Activated T-cell treated with anti-CD3 and anti-CD28 coated beads, Interleukin-2, amount 50 U/mL, for 4 hours (primary cell): ENCODE data around the gene MAST4. TPM values are rescaled to one million over a fixed set of nuclear protein-coding genes. Genes with fewer than 3 reads are reported as not detected.

Source experiments
- ATAC-seq, 2 donors: fragments of 200-7000 bp; cut with Tn5 transposase; one replicate each; pipeline ENCODE4 v1.10.0; 2021
- DNase-seq: peaks from one replicate; pipeline ENCODE4 v3.0.0-alpha.2; 2020
- H3K27me3 Mint-ChIP-seq: one replicate; pipeline ENCODE4 v1.8.0; 2021; ENCODE audit warnings: low read depth, mixed read lengths
- H3K36me3 Mint-ChIP-seq: one replicate; pipeline ENCODE4 v1.8.0; 2022; ENCODE audit warnings: mixed read lengths; ENCODE audit not compliant: insufficient read depth
- H3K4me1 Mint-ChIP-seq: one replicate; pipeline ENCODE4 v1.8.0; 2021; ENCODE audit warnings: low read depth, mixed read lengths
- H3K4me3 Mint-ChIP-seq: one replicate; pipeline ENCODE4 v1.8.0; 2021; ENCODE audit warnings: mild to moderate bottlenecking, moderate library complexity, mixed read lengths
- H3K9me3 Mint-ChIP-seq: one replicate; pipeline ENCODE4 v1.8.0; 2021; ENCODE audit warnings: mixed read lengths
- total RNA-seq, 3 donors: library from RNA; stranded (reverse); gene quantifications; one replicate each; pipeline ENCODE4 v1.2.1, GENCODE V29; 2021

Gene MAST4
- total RNA-seq, 3 donors from 2014 or later = 9.5 to 16.5 (median 15.5) TPM

- Mint-ChIP-seq H3K27me3 (no peaks in the 10 kb centered on the region), H3K9me3 (no peaks in the 10 kb centered on the region), H3K4me1 (peaks cover 12% of the 10 kb centered on the region), H3K4me3 (no peak overlapping the region), H3K36me3 (peaks cover 43% of the 10 kb centered on the region)
- DNase-seq = no peak
- no peak for ATAC-seq
Measured at GRCh38 chr5:67095346-67096171, 499.4 kb downstream of the MAST4 start.

DNA sequence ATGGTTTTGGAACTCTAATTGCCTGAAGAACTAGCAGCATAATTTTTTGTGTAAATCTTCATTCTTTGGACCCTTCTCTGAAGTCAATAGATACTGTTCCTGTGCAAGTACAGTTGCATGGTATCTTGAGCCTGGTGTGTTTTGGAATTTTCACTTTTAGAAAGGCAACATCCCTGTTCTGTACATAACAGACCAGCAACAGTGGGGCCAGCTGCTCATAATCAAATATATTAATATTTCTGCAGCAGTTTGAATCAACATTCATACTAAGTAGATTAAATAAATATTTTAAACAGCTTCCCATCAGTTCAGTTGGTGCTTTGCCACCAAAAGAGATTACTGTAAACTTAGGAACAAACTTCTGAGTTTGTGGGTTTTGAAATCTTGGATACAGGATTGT, 502.5 kb downstream of the MAST4 start:
- Mint-ChIP-seq H3K27me3 (no peaks in the 10 kb centered on the region), H3K4me1 (peaks cover 16% of the 10 kb centered on the region), H3K36me3 (peaks cover 45% of the 10 kb centered on the region), H3K9me3 (no peaks in the 10 kb centered on the region), H3K4me3 (no peak overlapping the region)
- no peak for ATAC-seq
- DNase-seq = no peak

- DNase-seq (no peak), ATAC-seq (peak; percentile 37 to 41)
- Mint-ChIP-seq H3K9me3 (no peaks in the 10 kb centered on the region), H3K27me3 (no peaks in the 10 kb centered on the region), H3K4me3 (peak overlapping the region; percentile 37), H3K4me1 (peaks cover 16% of the 10 kb centered on the region), H3K36me3 (peaks cover 53% of the 10 kb centered on the region)
Measured at GRCh38 chr5:67100301-67100700, 504.1 kb downstream of the MAST4 start.

GRCh38 chr5:67102708-67103107, 506.5 kb downstream of the MAST4 start:
- Mint-ChIP-seq H3K36me3 (peaks cover 52% of the 10 kb centered on the region), H3K9me3 (no peaks in the 10 kb centered on the region), H3K4me3 (no peak overlapping the region), H3K4me1 (peaks cover 16% of the 10 kb centered on the region), H3K27me3 (no peaks in the 10 kb centered on the region)
- ATAC-seq (no peak), DNase-seq (no peak)

DNA sequence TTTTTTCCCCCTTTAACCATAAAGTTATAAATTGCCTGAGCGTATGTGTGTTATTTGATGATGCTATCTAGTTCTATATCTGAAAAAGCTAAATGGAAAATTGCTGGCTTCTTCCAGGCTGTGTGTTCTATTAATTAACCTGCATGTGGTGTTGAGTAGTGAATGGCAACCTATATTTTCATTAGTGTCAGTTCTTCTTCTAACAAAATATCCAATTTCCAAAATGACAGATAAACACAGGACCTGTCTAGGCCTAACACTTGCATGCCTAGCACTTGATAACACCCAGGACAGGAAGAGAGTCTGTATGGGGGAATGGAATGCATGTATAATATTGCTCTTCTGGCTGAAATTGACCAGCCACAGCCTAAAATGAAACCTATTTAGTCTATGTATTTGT, 508.7 kb downstream of the MAST4 start:
- DNase-seq = no peak

GRCh38 chr5:67105270-67105669, 509.1 kb downstream of the MAST4 start:
- ATAC-seq = no peak
- peaks cover 6% of the 10 kb centered on the region for H3K4me1 Mint-ChIP-seq
- no peak for DNase-seq
- no peaks in the 10 kb centered on the region for H3K9me3 Mint-ChIP-seq
- H3K36me3 Mint-ChIP-seq = peaks cover 51% of the 10 kb centered on the region
- no peaks in the 10 kb centered on the region for H3K27me3 Mint-ChIP-seq
- no peak overlapping the region for H3K4me3 Mint-ChIP-seq

More for the DNA sequence above, 508.7 kb downstream of the MAST4 start:
- Mint-ChIP-seq H3K27me3 (no peaks in the 10 kb centered on the region), H3K4me1 (peaks cover 10% of the 10 kb centered on the region), H3K9me3 (no peaks in the 10 kb centered on the region), H3K4me3 (no peak overlapping the region), H3K36me3 (peaks cover 51% of the 10 kb centered on the region)
- ATAC-seq = no peak

- H3K36me3 Mint-ChIP-seq = peaks cover 52% of the 10 kb centered on the region
- no peaks in the 10 kb centered on the region for H3K4me1 Mint-ChIP-seq
- DNase-seq (no peak), ATAC-seq (no peak)
- H3K9me3 Mint-ChIP-seq = no peaks in the 10 kb centered on the region
- H3K4me3 Mint-ChIP-seq = no peak overlapping the region
- no peaks in the 10 kb centered on the region for H3K27me3 Mint-ChIP-seq
Measured at GRCh38 chr5:67106626-67107342, 510.6 kb downstream of the MAST4 start.

GRCh38 chr5:67111779-67112178, 515.6 kb downstream of the MAST4 start:
- Mint-ChIP-seq H3K9me3 (no peaks in the 10 kb centered on the region), H3K27me3 (no peaks in the 10 kb centered on the region)

GRCh38 chr5:67115246-67115645, 519.1 kb downstream of the MAST4 start:
- Mint-ChIP-seq H3K36me3 (peaks cover 40% of the 10 kb centered on the region), H3K27me3 (no peaks in the 10 kb centered on the region), H3K4me3 (no peak overlapping the region), H3K4me1 (no peaks in the 10 kb centered on the region), H3K9me3 (no peaks in the 10 kb centered on the region)
- ATAC-seq (no peak), DNase-seq (no peak)

More at GRCh38 chr5:67111779-67112178, 515.6 kb downstream of the MAST4 start:
- peaks cover 33% of the 10 kb centered on the region for H3K36me3 Mint-ChIP-seq
- no peak for DNase-seq
- H3K4me3 Mint-ChIP-seq = no peak overlapping the region
- H3K4me1 Mint-ChIP-seq = no peaks in the 10 kb centered on the region
- ATAC-seq = no peak

- Mint-ChIP-seq H3K4me1 (no peaks in the 10 kb centered on the region), H3K27me3 (no peaks in the 10 kb centered on the region), H3K4me3 (no peak overlapping the region), H3K36me3 (peaks cover 37% of the 10 kb centered on the region), H3K9me3 (no peaks in the 10 kb centered on the region)
- ATAC-seq (no peak), DNase-seq (no peak)
Measured at GRCh38 chr5:67115817-67116216, 519.6 kb downstream of the MAST4 start.

- DNase-seq (no peak), ATAC-seq (no peak)
- H3K27me3 Mint-ChIP-seq = no peaks in the 10 kb centered on the region
- H3K4me1 Mint-ChIP-seq = no peaks in the 10 kb centered on the region
- H3K4me3 Mint-ChIP-seq = no peak overlapping the region
- peaks cover 34% of the 10 kb centered on the region for H3K36me3 Mint-ChIP-seq
- H3K9me3 Mint-ChIP-seq = no peaks in the 10 kb centered on the region
Measured at GRCh38 chr5:67118050-67118620, 521.9 kb downstream of the MAST4 start.

GRCh38 chr5:67119010-67119409, 522.8 kb downstream of the MAST4 start:
- H3K27me3 Mint-ChIP-seq = no peaks in the 10 kb centered on the region
- peaks cover 33% of the 10 kb centered on the region for H3K36me3 Mint-ChIP-seq
- ATAC-seq (no peak), DNase-seq (no peak)
- H3K4me3 Mint-ChIP-seq = no peak overlapping the region
- no peaks in the 10 kb centered on the region for H3K9me3 Mint-ChIP-seq
- H3K4me1 Mint-ChIP-seq = no peaks in the 10 kb centered on the region

DNA sequence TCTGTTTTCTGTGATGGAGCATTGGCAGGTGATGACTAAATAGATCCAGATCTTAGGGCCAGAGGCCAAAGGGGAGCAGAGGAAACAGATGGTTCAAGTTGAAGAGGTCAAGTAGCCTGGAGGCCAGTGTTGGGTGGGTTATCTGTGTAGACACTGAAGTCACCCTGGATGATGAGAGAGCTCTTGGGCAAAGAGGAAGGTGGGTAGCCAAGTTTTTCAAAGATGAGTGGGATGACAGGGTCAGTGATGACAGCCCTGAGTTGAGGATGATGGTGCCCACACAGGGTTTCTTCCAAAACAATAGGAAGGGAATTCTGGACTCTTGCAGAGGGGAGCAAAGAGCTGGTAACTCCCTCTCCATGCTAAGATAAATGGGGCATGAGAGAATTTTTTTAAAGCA, 523.8 kb downstream of the MAST4 start:
- Mint-ChIP-seq H3K4me3 (no peak overlapping the region), H3K36me3 (peaks cover 41% of the 10 kb centered on the region), H3K27me3 (no peaks in the 10 kb centered on the region), H3K4me1 (no peaks in the 10 kb centered on the region), H3K9me3 (no peaks in the 10 kb centered on the region)
- ATAC-seq (no peak), DNase-seq (no peak)

- DNase-seq = no peak
- Mint-ChIP-seq H3K4me3 (no peak overlapping the region), H3K4me1 (peaks cover 9% of the 10 kb centered on the region), H3K27me3 (no peaks in the 10 kb centered on the region), H3K36me3 (peaks cover 53% of the 10 kb centered on the region), H3K9me3 (no peaks in the 10 kb centered on the region)
- no peak for ATAC-seq
Measured at GRCh38 chr5:67123819-67124218, 527.6 kb downstream of the MAST4 start.
